ENCODE measurements around the gene ZFP82. TPM values are rescaled to one million over a fixed set of nuclear protein-coding genes. Genes with fewer than 3 reads are reported as not detected.

ZFP82 gene
- total RNA-seq, 1 experiment from 2014 or later, result 8.7 TPM

DNA sequence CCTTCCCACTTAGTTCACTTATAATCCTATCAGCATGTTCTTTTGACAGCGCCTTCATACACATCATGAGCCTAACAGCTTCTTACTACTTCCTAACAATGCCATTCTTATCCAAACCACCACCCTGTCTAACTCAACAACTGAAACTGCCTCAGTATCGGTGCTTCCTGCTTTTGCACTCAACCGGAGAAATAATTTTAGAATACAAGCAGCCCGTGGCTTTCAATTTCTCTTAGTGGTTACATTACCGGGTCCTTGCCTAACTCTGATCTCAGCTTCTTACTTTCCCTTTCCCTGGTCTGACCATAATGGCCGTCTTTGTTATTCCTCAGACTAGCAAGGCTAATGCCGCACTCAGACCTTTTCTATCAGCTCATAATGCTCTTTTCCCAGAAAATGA lies 17.0 kb downstream of the ZFP82 start:
- no peak for ATAC-seq
- in situ Hi-C loops (cut with HindIII; ENCODE audit: low pct_unique_long_range_greater_than_20kb, low sequenced_read_pairs), result no loop called here
- intact Hi-C loops (cut with micrococcal nuclease; ENCODE audit: unreplicated experiment), result no loop called here
- peaks cover 21% of the 10 kb centered on the region; the same call in 1 of the 2 replicates for H3K36me3 ChIP-seq (ENCODE audit: control insufficient read depth, insufficient read depth, low read length)
- no peaks in the 10 kb centered on the region for H3K4me1 ChIP-seq (ENCODE audit: control insufficient read depth, insufficient read depth, low read length)
- H3K27ac ChIP-seq (ENCODE audit: low read length), result no peak overlapping the region
- no peak overlapping the region for H3K4me3 ChIP-seq (ENCODE audit: low read depth in 2 of 2, low read length in 2 of 2)
- CTCF ChIA-PET, result no interaction called here
- H3K9me3 ChIP-seq (ENCODE audit: control insufficient read depth, insufficient read depth, low read depth, low read length), result peaks cover 36% of the 10 kb centered on the region; the same call in 1 of the 2 replicates
- POLR2A ChIA-PET, result no interaction called here
- no peak for DNase-seq (ENCODE audit: low read depth, low spot score)
- TF ChIP-seq POLR2AphosphoS5 (IDR thresholded peaks at IDR 0.05; ENCODE audit: low read depth, low read length), result no peak
- no peak for TF ChIP-seq TCF7L2 (IDR thresholded peaks at IDR 0.05; ENCODE audit: low read depth, low read length)
- TF ChIP-seq CTCF (IDR thresholded peaks at IDR 0.05), result no peak
- TF ChIP-seq SIN3A (IDR thresholded peaks at IDR 0.05; ENCODE audit: borderline replicate concordance, insufficient read depth, low read depth, low read length), result no peak
- TF ChIP-seq, protein P1, sequence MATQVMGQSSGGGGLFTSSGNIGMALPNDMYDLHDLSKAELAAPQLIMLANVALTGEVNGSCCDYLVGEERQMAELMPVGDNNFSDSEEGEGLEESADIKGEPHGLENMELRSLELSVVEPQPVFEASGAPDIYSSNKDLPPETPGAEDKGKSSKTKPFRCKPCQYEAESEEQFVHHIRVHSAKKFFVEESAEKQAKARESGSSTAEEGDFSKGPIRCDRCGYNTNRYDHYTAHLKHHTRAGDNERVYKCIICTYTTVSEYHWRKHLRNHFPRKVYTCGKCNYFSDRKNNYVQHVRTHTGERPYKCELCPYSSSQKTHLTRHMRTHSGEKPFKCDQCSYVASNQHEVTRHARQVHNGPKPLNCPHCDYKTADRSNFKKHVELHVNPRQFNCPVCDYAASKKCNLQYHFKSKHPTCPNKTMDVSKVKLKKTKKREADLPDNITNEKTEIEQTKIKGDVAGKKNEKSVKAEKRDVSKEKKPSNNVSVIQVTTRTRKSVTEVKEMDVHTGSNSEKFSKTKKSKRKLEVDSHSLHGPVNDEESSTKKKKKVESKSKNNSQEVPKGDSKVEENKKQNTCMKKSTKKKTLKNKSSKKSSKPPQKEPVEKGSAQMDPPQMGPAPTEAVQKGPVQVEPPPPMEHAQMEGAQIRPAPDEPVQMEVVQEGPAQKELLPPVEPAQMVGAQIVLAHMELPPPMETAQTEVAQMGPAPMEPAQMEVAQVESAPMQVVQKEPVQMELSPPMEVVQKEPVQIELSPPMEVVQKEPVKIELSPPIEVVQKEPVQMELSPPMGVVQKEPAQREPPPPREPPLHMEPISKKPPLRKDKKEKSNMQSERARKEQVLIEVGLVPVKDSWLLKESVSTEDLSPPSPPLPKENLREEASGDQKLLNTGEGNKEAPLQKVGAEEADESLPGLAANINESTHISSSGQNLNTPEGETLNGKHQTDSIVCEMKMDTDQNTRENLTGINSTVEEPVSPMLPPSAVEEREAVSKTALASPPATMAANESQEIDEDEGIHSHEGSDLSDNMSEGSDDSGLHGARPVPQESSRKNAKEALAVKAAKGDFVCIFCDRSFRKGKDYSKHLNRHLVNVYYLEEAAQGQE (IDR thresholded peaks at IDR 0.05; ENCODE audit: insufficient read depth in 1 of 2, low read depth in 2 of 2, low read length in 1 of 2), result no peak
- no peaks in the 10 kb centered on the region for H3K27me3 ChIP-seq (ENCODE audit: control insufficient read depth, insufficient read depth, low read length)
- no TSS peak for BruUV-seq (replicated peaks)

GRCh38 chr19:36398571-36398970 lies 19.9 kb downstream of the ZFP82 start:
- in situ Hi-C loops (cut with HindIII; ENCODE audit: low pct_unique_long_range_greater_than_20kb, low sequenced_read_pairs), result no loop called here
- Histone ChIP-seq H3K36me3 (ENCODE audit: control insufficient read depth, insufficient read depth, low read length) (peaks cover 7% of the 10 kb centered on the region; the same call in 1 of the 2 replicates), H3K27me3 (ENCODE audit: control insufficient read depth, insufficient read depth, low read length) (no peaks in the 10 kb centered on the region), H3K4me3 (ENCODE audit: low read depth in 2 of 2, low read length in 2 of 2) (no peak overlapping the region), H3K4me1 (ENCODE audit: control insufficient read depth, insufficient read depth, low read length) (no peaks in the 10 kb centered on the region), H3K27ac (ENCODE audit: low read length) (no peak overlapping the region), H3K9me3 (ENCODE audit: control insufficient read depth, insufficient read depth, low read depth, low read length) (peaks cover 44% of the 10 kb centered on the region)
- no peak for ATAC-seq
- TF ChIP-seq, protein P1 (IDR thresholded peaks at IDR 0.05; ENCODE audit: insufficient read depth in 1 of 2, low read depth in 2 of 2, low read length in 1 of 2), result no peak
- no peak for TF ChIP-seq TCF7L2 (IDR thresholded peaks at IDR 0.05; ENCODE audit: low read depth, low read length)
- no peak for TF ChIP-seq SIN3A (IDR thresholded peaks at IDR 0.05; ENCODE audit: borderline replicate concordance, insufficient read depth, low read depth, low read length)
- TF ChIP-seq CTCF (IDR thresholded peaks at IDR 0.05), result no peak
- TF ChIP-seq POLR2AphosphoS5 (IDR thresholded peaks at IDR 0.05; ENCODE audit: low read depth, low read length), result no peak
- CTCF ChIA-PET, result interaction anchor here (0.6 kb wide), 1 partner anchor 134 kb away, joined by 4 read pairs; no protein-coding TSS in a partner anchor
- BruUV-seq (replicated peaks), result no TSS peak
- POLR2A ChIA-PET, result no interaction called here
- intact Hi-C loops (cut with micrococcal nuclease; ENCODE audit: unreplicated experiment), result no loop called here
- no peak for DNase-seq (ENCODE audit: low read depth, low spot score)

All from Panc1 (cell line).